SK-N-SH (cell line): ENCODE results near the gene NCKAP5.

Source experiments
- JUND ChIP-seq: IDR thresholded peaks from 2 replicates; pipeline ENCODE4 v1.4.0; 2012
- MEF2A ChIP-seq: IDR thresholded peaks from 2 replicates; pipeline ENCODE4 v1.4.0; 2012; ENCODE audit warnings: low read depth, borderline replicate concordance
- RAD21 ChIP-seq: IDR thresholded peaks from 2 replicates; pipeline ENCODE4 v1.6.1; 2012; ENCODE audit warnings: mild to moderate bottlenecking, low read length
- SIN3A ChIP-seq: IDR thresholded peaks from 2 replicates; pipeline ENCODE4 v1.6.1; 2012; ENCODE audit warnings: low read depth, mild to moderate bottlenecking, low read length, moderate library complexity, borderline replicate concordance
- TF ChIP-seq, protein P1 (sequence below): fragments of 200-600 bp; sonication (generic); IDR thresholded peaks from 2 replicates; pipeline ENCODE4 v1.6.1; 2017; ENCODE audit warnings: antibody characterized with exemption, mild to moderate bottlenecking, moderate library complexity
- TF ChIP-seq, protein P2 (sequence below): fragments of 150-350 bp; IDR thresholded peaks from 2 replicates; pipeline ENCODE4 v1.6.1; 2017; ENCODE audit warnings: antibody characterized with exemption, low read length, low read depth, borderline replicate concordance
- TF ChIP-seq, protein P3 (sequence below): IDR thresholded peaks from 2 replicates; pipeline ENCODE4 v1.4.0; 2012; ENCODE audit warnings: low read depth

DNA sequence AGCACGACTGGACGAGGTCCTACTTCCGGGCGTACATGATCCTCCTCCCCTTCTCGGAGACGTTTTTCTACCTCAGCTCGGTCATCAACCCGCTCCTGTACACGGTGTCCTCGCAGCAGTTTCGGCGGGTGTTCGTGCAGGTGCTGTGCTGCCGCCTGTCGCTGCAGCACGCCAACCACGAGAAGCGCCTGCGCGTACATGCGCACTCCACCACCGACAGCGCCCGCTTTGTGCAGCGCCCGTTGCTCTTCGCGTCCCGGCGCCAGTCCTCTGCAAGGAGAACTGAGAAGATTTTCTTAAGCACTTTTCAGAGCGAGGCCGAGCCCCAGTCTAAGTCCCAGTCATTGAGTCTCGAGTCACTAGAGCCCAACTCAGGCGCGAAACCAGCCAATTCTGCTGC, 923.1 kb downstream of the NCKAP5 start:
- TF ChIP-seq JUND (no peak), MEF2A (no peak), RAD21 (no peak), SIN3A (no peak)
- TF ChIP-seq, protein P1, sequence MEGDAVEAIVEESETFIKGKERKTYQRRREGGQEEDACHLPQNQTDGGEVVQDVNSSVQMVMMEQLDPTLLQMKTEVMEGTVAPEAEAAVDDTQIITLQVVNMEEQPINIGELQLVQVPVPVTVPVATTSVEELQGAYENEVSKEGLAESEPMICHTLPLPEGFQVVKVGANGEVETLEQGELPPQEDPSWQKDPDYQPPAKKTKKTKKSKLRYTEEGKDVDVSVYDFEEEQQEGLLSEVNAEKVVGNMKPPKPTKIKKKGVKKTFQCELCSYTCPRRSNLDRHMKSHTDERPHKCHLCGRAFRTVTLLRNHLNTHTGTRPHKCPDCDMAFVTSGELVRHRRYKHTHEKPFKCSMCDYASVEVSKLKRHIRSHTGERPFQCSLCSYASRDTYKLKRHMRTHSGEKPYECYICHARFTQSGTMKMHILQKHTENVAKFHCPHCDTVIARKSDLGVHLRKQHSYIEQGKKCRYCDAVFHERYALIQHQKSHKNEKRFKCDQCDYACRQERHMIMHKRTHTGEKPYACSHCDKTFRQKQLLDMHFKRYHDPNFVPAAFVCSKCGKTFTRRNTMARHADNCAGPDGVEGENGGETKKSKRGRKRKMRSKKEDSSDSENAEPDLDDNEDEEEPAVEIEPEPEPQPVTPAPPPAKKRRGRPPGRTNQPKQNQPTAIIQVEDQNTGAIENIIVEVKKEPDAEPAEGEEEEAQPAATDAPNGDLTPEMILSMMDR, result no peak
- TF ChIP-seq, protein P2, sequence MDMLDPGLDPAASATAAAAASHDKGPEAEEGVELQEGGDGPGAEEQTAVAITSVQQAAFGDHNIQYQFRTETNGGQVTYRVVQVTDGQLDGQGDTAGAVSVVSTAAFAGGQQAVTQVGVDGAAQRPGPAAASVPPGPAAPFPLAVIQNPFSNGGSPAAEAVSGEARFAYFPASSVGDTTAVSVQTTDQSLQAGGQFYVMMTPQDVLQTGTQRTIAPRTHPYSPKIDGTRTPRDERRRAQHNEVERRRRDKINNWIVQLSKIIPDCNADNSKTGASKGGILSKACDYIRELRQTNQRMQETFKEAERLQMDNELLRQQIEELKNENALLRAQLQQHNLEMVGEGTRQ, result no peak
- TF ChIP-seq, protein P3, sequence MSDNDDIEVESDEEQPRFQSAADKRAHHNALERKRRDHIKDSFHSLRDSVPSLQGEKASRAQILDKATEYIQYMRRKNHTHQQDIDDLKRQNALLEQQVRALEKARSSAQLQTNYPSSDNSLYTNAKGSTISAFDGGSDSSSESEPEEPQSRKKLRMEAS, result no peak
